GM12878 (cell line): ENCODE data around the gene DOK7.

Source experiments
- ATF2 ChIP-seq: IDR thresholded peaks from 2 replicates; pipeline ENCODE4 v1.6.1; 2012; ENCODE audit warnings: low read length, inconsistent platforms
- CHD1 ChIP-seq: IDR thresholded peaks from 2 replicates; pipeline ENCODE4 v1.6.1; 2012; ENCODE audit warnings: low read depth, low read length, improper control_type of control experiment
- CHD2 ChIP-seq: IDR thresholded peaks from 2 replicates; pipeline ENCODE4 v1.6.1; 2011; ENCODE audit warnings: low read depth, low read length, improper control_type of control experiment, borderline replicate concordance
- CTCF ChIP-seq, 3 experiments: IDR thresholded peaks in 2 of 3; conservative IDR thresholded peaks in 1 of 3; 2 replicates each; pipeline ENCODE4 v1.5.1; 2011; ENCODE audit warnings: low read depth in 3 of 3, low read length in 3 of 3, mild to moderate bottlenecking in 3 of 3, control low read depth in 2 of 3, moderate library complexity in 2 of 3, inconsistent platforms in 1 of 3, mixed read lengths in 1 of 3; ENCODE audit not compliant: control insufficient read depth in 2 of 3, insufficient read depth in 1 of 3; ENCODE audit errors: extremely low read depth in 1 of 3
- MXI1 ChIP-seq: fragments of 150-350 bp; IDR thresholded peaks from 2 replicates; pipeline ENCODE4 v1.6.1; 2011; ENCODE audit warnings: low read depth, mild to moderate bottlenecking, inconsistent platforms, low read length, improper control_type of control experiment
- MYC ChIP-seq: IDR thresholded peaks from 2 replicates; pipeline ENCODE4 v1.6.1; 2011; ENCODE audit warnings: mild to moderate bottlenecking, low read length, moderate library complexity, inconsistent platforms; ENCODE audit not compliant: insufficient read depth, insufficient replicate concordance, insufficient read length, severe bottlenecking
- POLR2AphosphoS2 ChIP-seq: IDR thresholded peaks from 2 replicates; pipeline ENCODE4 v1.6.1; 2011; ENCODE audit warnings: low read depth, mild to moderate bottlenecking, low read length, improper control_type of control experiment, moderate library complexity
- USF2 ChIP-seq: IDR thresholded peaks from 2 replicates; pipeline ENCODE4 v1.6.1; 2011; ENCODE audit warnings: low read depth, low read length, improper control_type of control experiment, borderline replicate concordance

- TF ChIP-seq ATF2: no peak
- TF ChIP-seq MYC: no peak
- TF ChIP-seq USF2: no peak
- no peak for TF ChIP-seq POLR2AphosphoS2
- no peak for TF ChIP-seq CHD2
- no peak for TF ChIP-seq CHD1
- no peak for TF ChIP-seq CTCF (IDR thresholded peaks at IDR 0.05 in 2 of 3, conservative IDR thresholded peaks at IDR 0.05 in 1 of 3; ENCODE audit: control insufficient read depth in 2 of 3, extremely low read depth in 1 of 3, insufficient read depth in 1 of 3, low read depth in 3 of 3, low read length in 3 of 3)
- TF ChIP-seq MXI1: no peak
These were observed 62.7 kb downstream of the DOK7 start for GRCh38 chr4:3525532-3526430.
